Parathyroid adenoma (tissue), 2 donors: Measurements from ENCODE around the gene FOXO1.

Experiments
- H2AFZ ChIP-seq: fragments of 300-600 bp; sonication (generic); one replicate; pipeline ENCODE4 v1.7.0; 2017; ENCODE audit warnings: antibody characterized with exemption, mild to moderate bottlenecking
- H3K27ac ChIP-seq: fragments of 300-600 bp; sonication (generic); one replicate; pipeline ENCODE4 v1.7.0; 2017
- H3K27me3 ChIP-seq: fragments of 300-600 bp; sonication (generic); one replicate; pipeline ENCODE4 v1.7.0; 2017; ENCODE audit warnings: low read length; ENCODE audit not compliant: control insufficient read depth, insufficient read depth
- H3K36me3 ChIP-seq: fragments of 300-600 bp; sonication (generic); one replicate; pipeline ENCODE4 v1.7.0; 2017; ENCODE audit warnings: low read length; ENCODE audit not compliant: control insufficient read depth, insufficient read depth
- H3K4me1 ChIP-seq: fragments of 300-600 bp; sonication (generic); one replicate; pipeline ENCODE4 v1.7.0; 2017; ENCODE audit warnings: control low read depth
- H3K4me2 ChIP-seq: fragments of 300-600 bp; sonication (generic); one replicate; pipeline ENCODE4 v1.7.0; 2017; ENCODE audit warnings: low read length
- H3K4me3 ChIP-seq: fragments of 300-600 bp; sonication (generic); one replicate; pipeline ENCODE4 v1.7.0; 2017; ENCODE audit warnings: low read depth, low read length
- H3K79me2 ChIP-seq: fragments of 300-600 bp; sonication (generic); one replicate; pipeline ENCODE4 v1.7.0; 2017; ENCODE audit warnings: control low read depth
- H3K9ac ChIP-seq: fragments of 300-600 bp; sonication (generic); one replicate; pipeline ENCODE4 v1.7.0; 2017; ENCODE audit warnings: mild to moderate bottlenecking
- H3K9me3 ChIP-seq: fragments of 300-600 bp; sonication (generic); one replicate; pipeline ENCODE4 v1.7.0; 2017; ENCODE audit warnings: low read length; ENCODE audit not compliant: control insufficient read depth
- CTCF ChIP-seq: fragments of 300-600 bp; sonication (generic); IDR thresholded peaks from one replicate; pipeline ENCODE4 v1.7.0; 2017; ENCODE audit warnings: antibody characterized with exemption, mild to moderate bottlenecking
- donor health status: primary hyperparathyroidism.

The FOXO1 gene

GRCh38 chr13:40564342-40565001 is 102.0 kb downstream of the FOXO1 start:
- Histone ChIP-seq H3K4me1 (peaks cover 3% of the 10 kb centered on the region), H3K9ac (no peak overlapping the region), H3K4me3 (no peak overlapping the region), H2AFZ (no peak overlapping the region), H3K27ac (peak overlapping the region; percentile 33), H3K4me2 (no peak overlapping the region), H3K27me3 (no peaks in the 10 kb centered on the region), H3K9me3 (no peaks in the 10 kb centered on the region), H3K79me2 (peaks cover 4% of the 10 kb centered on the region), H3K36me3 (no peaks in the 10 kb centered on the region)
- no peak for TF ChIP-seq CTCF

GRCh38 chr13:40563350-40564125 is 102.9 kb downstream of the FOXO1 start:
- H2AFZ ChIP-seq: no peak overlapping the region
- H3K79me2 ChIP-seq: peaks cover 4% of the 10 kb centered on the region
- H3K9me3 ChIP-seq: no peaks in the 10 kb centered on the region
- H3K4me2 ChIP-seq: no peak overlapping the region
- peak overlapping the region; percentile 33 for H3K27ac ChIP-seq
- H3K9ac ChIP-seq: no peak overlapping the region
- H3K4me1 ChIP-seq: peaks cover 3% of the 10 kb centered on the region
- H3K4me3 ChIP-seq: no peak overlapping the region
- H3K36me3 ChIP-seq: no peaks in the 10 kb centered on the region
- no peak for TF ChIP-seq CTCF
- H3K27me3 ChIP-seq: no peaks in the 10 kb centered on the region

GRCh38 chr13:40562975-40563349 is 103.5 kb downstream of the FOXO1 start:
- Histone ChIP-seq H3K4me1 (peaks cover 3% of the 10 kb centered on the region), H2AFZ (no peak overlapping the region), H3K9me3 (no peaks in the 10 kb centered on the region), H3K27me3 (no peaks in the 10 kb centered on the region), H3K4me2 (no peak overlapping the region), H3K27ac (no peak overlapping the region), H3K9ac (no peak overlapping the region), H3K79me2 (peaks cover 4% of the 10 kb centered on the region), H3K4me3 (no peak overlapping the region), H3K36me3 (no peaks in the 10 kb centered on the region)
- TF ChIP-seq CTCF: no peak

- H3K4me1 ChIP-seq: peaks cover 3% of the 10 kb centered on the region
- H3K79me2 ChIP-seq: peaks cover 4% of the 10 kb centered on the region
- no peak overlapping the region for H3K27ac ChIP-seq
- no peak overlapping the region for H3K4me3 ChIP-seq
- no peaks in the 10 kb centered on the region for H3K27me3 ChIP-seq
- H3K36me3 ChIP-seq: no peaks in the 10 kb centered on the region
- no peak overlapping the region for H3K4me2 ChIP-seq
- no peak overlapping the region for H3K9ac ChIP-seq
- H3K9me3 ChIP-seq: no peaks in the 10 kb centered on the region
- no peak for TF ChIP-seq CTCF
- H2AFZ ChIP-seq: no peak overlapping the region
Observed at GRCh38 chr13:40559915-40560314, 106.5 kb downstream of the FOXO1 start.
